ENCODE measurements around the gene DDC.
"Not testable (repeated sequence)": the region's sequence is repeated elsewhere in the genome, so short reads cannot be mapped to it uniquely, and the experiment has no call there.

The DDC gene

GRCh38 chr7:50589364-50589763, 24.2 kb upstream of the DDC start:
- no peak for DNase-seq

GRCh38 chr7:50588937-50589336, 23.7 kb upstream of the DDC start:
- no peak for DNase-seq

- no peak for DNase-seq
Measured at GRCh38 chr7:50587737-50588136, 22.5 kb upstream of the DDC start.

- no peak for DNase-seq
Measured at GRCh38 chr7:50584793-50585408, 19.7 kb upstream of the DDC start.

- DNase-seq, result no peak
Measured at GRCh38 chr7:50584386-50584785, 19.2 kb upstream of the DDC start.

GRCh38 chr7:50583295-50583694, 18.1 kb upstream of the DDC start:
- not testable (repeated sequence) for DNase-seq

- DNase-seq, result not testable (repeated sequence)
Measured at GRCh38 chr7:50582271-50582670, 17.1 kb upstream of the DDC start.

GRCh38 chr7:50580666-50581065, 15.5 kb upstream of the DDC start:
- DNase-seq, result not testable (repeated sequence)

GRCh38 chr7:50580057-50580456, 14.9 kb upstream of the DDC start:
- DNase-seq, result no peak

- DNase-seq, result not testable (repeated sequence)
Measured at GRCh38 chr7:50578105-50578504, 12.9 kb upstream of the DDC start.

GRCh38 chr7:50577569-50577968, 12.4 kb upstream of the DDC start:
- DNase-seq, result no peak

GRCh38 chr7:50576388-50576787, 11.2 kb upstream of the DDC start:
- not testable (repeated sequence) for DNase-seq

- DNase-seq, result no peak
Measured at GRCh38 chr7:50567715-50568261, 2.6 kb upstream of the DDC start.

GRCh38 chr7:50565977-50566376, 772 bp upstream of the DDC start:
- no peak for DNase-seq

GRCh38 chr7:50565559-50565916, 333 bp upstream of the DDC start:
- DNase-seq, result no peak

GRCh38 chr7:50564171-50564570, 1.0 kb downstream of the DDC start:
- no peak for DNase-seq

- DNase-seq, result no peak
Measured at GRCh38 chr7:50562136-50562535, 3.1 kb downstream of the DDC start.

- DNase-seq, result no peak
Measured at GRCh38 chr7:50560865-50561351, 4.3 kb downstream of the DDC start.

GRCh38 chr7:50559881-50560280, 5.3 kb downstream of the DDC start:
- DNase-seq, result no peak

GRCh38 chr7:50558294-50559053, 6.7 kb downstream of the DDC start:
- DNase-seq, result no peak

GRCh38 chr7:50557099-50557498, 8.1 kb downstream of the DDC start:
- no peak for DNase-seq

GRCh38 chr7:50556247-50556991, 8.8 kb downstream of the DDC start:
- DNase-seq, result no peak

- no peak for DNase-seq
Measured at GRCh38 chr7:50555594-50556140, 9.5 kb downstream of the DDC start.
